WTC11 (cell line): ENCODE measurements around the gene TPM2. TPM values are rescaled to one million over a fixed set of nuclear protein-coding genes. Genes with fewer than 3 reads are reported as not detected.

Experiments
- ATAC-seq: fragments of 200-7000 bp; cut with Tn5 transposase; 2 replicates; pipeline ENCODE4 v1.10.0; 2021; ENCODE audit warnings: mild to moderate bottlenecking, moderate library complexity
- CTCF ChIA-PET: fragments of 300-600 bp; sonication (Branson Sonifier 250); formaldehyde crosslinking; loops from one replicate; lab custom pipeline; 2021; ENCODE audit warnings: antibody characterized with exemption; lab: Charles Lee
- POLR2A ChIA-PET: fragments of 350-600 bp; sonication (Branson Sonifier 250); formaldehyde crosslinking; loops from one replicate; lab custom pipeline; 2021; ENCODE audit warnings: antibody characterized with exemption; lab: Charles Lee
- DNase-seq: peaks from one replicate; pipeline ENCODE4 v3.0.0; 2021; ENCODE audit warnings: low spot score
- H3K27ac Mint-ChIP-seq: 2 replicates; pipeline ENCODE4 v1.8.0; 2021; ENCODE audit warnings: mixed read lengths
- H3K27me3 Mint-ChIP-seq: 2 replicates; pipeline ENCODE4 v1.8.0; 2021; ENCODE audit warnings: low read depth, mild to moderate bottlenecking, moderate library complexity, mixed read lengths
- H3K36me3 Mint-ChIP-seq: 2 replicates; pipeline ENCODE4 v1.8.0; 2021; ENCODE audit warnings: mixed read lengths
- H3K4me1 Mint-ChIP-seq: 2 replicates; pipeline ENCODE4 v1.8.0; 2022; ENCODE audit warnings: mixed read lengths
- H3K4me3 Mint-ChIP-seq: 2 replicates; pipeline ENCODE4 v1.8.0; 2021; ENCODE audit warnings: mild to moderate bottlenecking, moderate library complexity, mixed read lengths
- H3K9me3 Mint-ChIP-seq: 2 replicates; pipeline ENCODE4 v1.8.0; 2021; ENCODE audit warnings: mixed read lengths
- CREB1 ChIP-seq: sonication (generic); formaldehyde crosslinking; IDR thresholded peaks from 2 replicates; pipeline ENCODE4 v1.8.0; 2023; ENCODE audit warnings: mild to moderate bottlenecking, missing genetic modification reagents
- ESRRA ChIP-seq: sonication (generic); formaldehyde crosslinking; IDR thresholded peaks from 2 replicates; pipeline ENCODE4 v1.8.1; 2022; ENCODE audit warnings: mild to moderate bottlenecking, missing genetic modification reagents, borderline replicate concordance
- ETV6 ChIP-seq: sonication (generic); formaldehyde crosslinking; IDR thresholded peaks from 2 replicates; pipeline ENCODE4 v1.8.1; 2022; ENCODE audit warnings: mild to moderate bottlenecking, missing genetic modification reagents
- GTF2I ChIP-seq: fragments of 250-450 bp; sonication (Bioruptor Pico); conservative IDR thresholded peaks from 2 replicates; pipeline ENCODE4 v1.4.0; 2021; ENCODE audit warnings: mild to moderate bottlenecking
- NFYB ChIP-seq: sonication (generic); formaldehyde crosslinking; conservative IDR thresholded peaks from 2 replicates; pipeline ENCODE4 v1.8.0; 2022; ENCODE audit warnings: low read depth, missing genetic modification reagents
- NR1H2 ChIP-seq: sonication (generic); formaldehyde crosslinking; IDR thresholded peaks from 2 replicates; pipeline ENCODE4 v1.9.0; 2021; ENCODE audit warnings: mild to moderate bottlenecking, moderate library complexity, missing genetic modification reagents
- RORB ChIP-seq: fragments of 250-450 bp; sonication (Bioruptor Pico); IDR thresholded peaks from 2 replicates; pipeline ENCODE4 v1.9.0; 2021; ENCODE audit warnings: mild to moderate bottlenecking
- TCF7 ChIP-seq: sonication (generic); formaldehyde crosslinking; IDR thresholded peaks from 2 replicates; pipeline ENCODE4 v1.8.0; 2022; ENCODE audit warnings: mild to moderate bottlenecking, low read depth, missing genetic modification reagents, moderate library complexity
- ZNF317 ChIP-seq: sonication (generic); formaldehyde crosslinking; IDR thresholded peaks from 2 replicates; pipeline ENCODE4 v1.8.1; 2023; ENCODE audit warnings: low read depth, mild to moderate bottlenecking, moderate library complexity, missing genetic modification reagents, borderline replicate concordance
- ZNF416 ChIP-seq: fragments of 250-450 bp; sonication (Bioruptor Pico); IDR thresholded peaks from 2 replicates; pipeline ENCODE4 v1.9.0; 2021; ENCODE audit warnings: mild to moderate bottlenecking, inconsistent platforms
- total RNA-seq: library from RNA; stranded (reverse); gene quantifications from 3 replicates; pipeline ENCODE4 v1.2.3, GENCODE V29; 2021
- TF ChIP-seq, protein P1 (sequence below): sonication (generic); formaldehyde crosslinking; IDR thresholded peaks from 2 replicates; pipeline ENCODE4 v1.8.1; 2022; ENCODE audit warnings: low read depth, mild to moderate bottlenecking, moderate library complexity, missing genetic modification reagents, borderline replicate concordance
- TF ChIP-seq, protein P2 (sequence below): sonication (generic); formaldehyde crosslinking; conservative IDR thresholded peaks from 2 replicates; pipeline ENCODE4 v1.8.1; 2022; ENCODE audit warnings: mild to moderate bottlenecking, missing genetic modification reagents
- TF ChIP-seq, protein P3 (sequence below): sonication (generic); formaldehyde crosslinking; IDR thresholded peaks from 2 replicates; pipeline ENCODE4 v1.8.1; 2023; ENCODE audit warnings: mild to moderate bottlenecking, moderate library complexity, missing genetic modification reagents
- TF ChIP-seq, protein P4 (sequence below): sonication (generic); formaldehyde crosslinking; IDR thresholded peaks from 2 replicates; pipeline ENCODE4 v1.8.0; 2022; ENCODE audit warnings: mild to moderate bottlenecking, missing genetic modification reagents
- TF ChIP-seq, protein P5 (sequence below): fragments of 250-450 bp; sonication (Bioruptor Pico); IDR thresholded peaks from 2 replicates; pipeline ENCODE4 v1.9.0; 2021; ENCODE audit warnings: moderate library complexity, mild to moderate bottlenecking, inconsistent platforms, borderline replicate concordance
- TF ChIP-seq, protein P6 (sequence below): fragments of 250-450 bp; sonication (Bioruptor Pico); IDR thresholded peaks from 2 replicates; pipeline ENCODE4 v1.9.0; 2021; ENCODE audit warnings: mild to moderate bottlenecking
- TF ChIP-seq, protein P7 (sequence below): sonication (generic); formaldehyde crosslinking; IDR thresholded peaks from 2 replicates; pipeline ENCODE4 v1.8.0; 2023; ENCODE audit warnings: missing genetic modification reagents
- TF ChIP-seq, protein P8 (sequence below): sonication (generic); formaldehyde crosslinking; IDR thresholded peaks from 2 replicates; pipeline ENCODE4 v1.8.1; 2023; ENCODE audit warnings: mild to moderate bottlenecking, missing genetic modification reagents, moderate library complexity
- TF ChIP-seq, protein P9 (sequence below): sonication (generic); formaldehyde crosslinking; IDR thresholded peaks from 2 replicates; pipeline ENCODE4 v1.8.0; 2023; ENCODE audit warnings: mild to moderate bottlenecking, missing genetic modification reagents
- TF ChIP-seq, protein P10 (sequence below): fragments of 250-450 bp; sonication (Bioruptor Pico); IDR thresholded peaks from 2 replicates; pipeline ENCODE4 v1.9.0; 2021; ENCODE audit warnings: mild to moderate bottlenecking, borderline replicate concordance

The TPM2 gene
- total RNA-seq, 1 experiment from 2014 or later: 146 TPM

DNA sequence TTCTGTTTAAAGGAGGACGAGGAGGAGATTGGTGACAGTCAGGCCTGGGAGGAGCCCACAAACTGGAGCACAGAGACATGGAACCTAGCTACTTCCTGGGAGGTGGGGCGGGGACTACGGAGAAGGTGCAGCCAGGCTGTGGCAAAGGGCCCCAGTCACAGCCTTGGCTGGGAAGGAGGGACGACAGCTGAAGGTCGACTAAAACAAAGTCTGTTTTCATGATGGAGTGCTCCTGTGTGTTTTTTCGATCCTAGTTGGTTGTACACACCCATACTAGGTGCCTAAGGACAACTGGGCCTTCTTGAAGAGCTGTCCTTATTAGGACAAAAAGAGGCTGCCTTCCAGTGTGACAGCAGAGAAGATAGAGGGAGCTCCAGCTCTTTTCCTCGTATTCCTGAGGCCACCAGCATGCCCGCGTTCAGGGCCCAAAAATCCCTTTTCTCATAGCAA is 28.7 kb downstream of the TPM2 start:
- Mint-ChIP-seq H3K4me3 (no peak overlapping the region), H3K9me3 (no peaks in the 10 kb centered on the region), H3K36me3 (peaks cover 39% of the 10 kb centered on the region), H3K27ac (peak overlapping the region; percentile 76), H3K4me1 (peaks cover 41% of the 10 kb centered on the region)
- CTCF ChIA-PET: interaction anchor here (0.8 to 10.2 kb wide), 24 partner anchors 9 to 175 kb away, joined by 3 to 127 read pairs (median 5); partner anchors contain the start of genes CREB3, GBA2, RGP1 and TLN1
- ATAC-seq (no peak), DNase-seq (no peak)
- TF ChIP-seq, protein P1, sequence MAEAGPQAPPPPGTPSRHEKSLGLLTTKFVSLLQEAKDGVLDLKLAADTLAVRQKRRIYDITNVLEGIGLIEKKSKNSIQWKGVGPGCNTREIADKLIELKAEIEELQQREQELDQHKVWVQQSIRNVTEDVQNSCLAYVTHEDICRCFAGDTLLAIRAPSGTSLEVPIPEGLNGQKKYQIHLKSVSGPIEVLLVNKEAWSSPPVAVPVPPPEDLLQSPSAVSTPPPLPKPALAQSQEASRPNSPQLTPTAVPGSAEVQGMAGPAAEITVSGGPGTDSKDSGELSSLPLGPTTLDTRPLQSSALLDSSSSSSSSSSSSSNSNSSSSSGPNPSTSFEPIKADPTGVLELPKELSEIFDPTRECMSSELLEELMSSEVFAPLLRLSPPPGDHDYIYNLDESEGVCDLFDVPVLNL (CRISPR knock-in tag): no peak
- TF ChIP-seq, protein P2, sequence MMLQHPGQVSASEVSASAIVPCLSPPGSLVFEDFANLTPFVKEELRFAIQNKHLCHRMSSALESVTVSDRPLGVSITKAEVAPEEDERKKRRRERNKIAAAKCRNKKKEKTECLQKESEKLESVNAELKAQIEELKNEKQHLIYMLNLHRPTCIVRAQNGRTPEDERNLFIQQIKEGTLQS: no peak
- TF ChIP-seq, protein P3, sequence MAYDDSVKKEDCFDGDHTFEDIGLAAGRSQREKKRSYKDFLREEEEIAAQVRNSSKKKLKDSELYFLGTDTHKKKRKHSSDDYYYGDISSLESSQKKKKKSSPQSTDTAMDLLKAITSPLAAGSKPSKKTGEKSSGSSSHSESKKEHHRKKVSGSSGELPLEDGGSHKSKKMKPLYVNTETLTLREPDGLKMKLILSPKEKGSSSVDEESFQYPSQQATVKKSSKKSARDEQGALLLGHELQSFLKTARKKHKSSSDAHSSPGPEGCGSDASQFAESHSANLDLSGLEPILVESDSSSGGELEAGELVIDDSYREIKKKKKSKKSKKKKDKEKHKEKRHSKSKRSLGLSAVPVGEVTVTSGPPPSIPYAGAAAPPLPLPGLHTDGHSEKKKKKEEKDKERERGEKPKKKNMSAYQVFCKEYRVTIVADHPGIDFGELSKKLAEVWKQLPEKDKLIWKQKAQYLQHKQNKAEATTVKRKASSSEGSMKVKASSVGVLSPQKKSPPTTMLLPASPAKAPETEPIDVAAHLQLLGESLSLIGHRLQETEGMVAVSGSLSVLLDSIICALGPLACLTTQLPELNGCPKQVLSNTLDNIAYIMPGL: no peak
- TF ChIP-seq NR1H2 (CRISPR knock-in tag) (no peak), ZNF317 (CRISPR knock-in tag) (no peak), ESRRA (CRISPR knock-in tag) (no peak), GTF2I (CRISPR knock-in tag) (no peak), NFYB (CRISPR knock-in tag) (no peak), ZNF416 (CRISPR knock-in tag) (no peak), CREB1 (CRISPR knock-in tag) (no peak), ETV6 (CRISPR knock-in tag) (no peak), RORB (no peak), TCF7 (CRISPR knock-in tag) (no peak)
- TF ChIP-seq, protein P4, sequence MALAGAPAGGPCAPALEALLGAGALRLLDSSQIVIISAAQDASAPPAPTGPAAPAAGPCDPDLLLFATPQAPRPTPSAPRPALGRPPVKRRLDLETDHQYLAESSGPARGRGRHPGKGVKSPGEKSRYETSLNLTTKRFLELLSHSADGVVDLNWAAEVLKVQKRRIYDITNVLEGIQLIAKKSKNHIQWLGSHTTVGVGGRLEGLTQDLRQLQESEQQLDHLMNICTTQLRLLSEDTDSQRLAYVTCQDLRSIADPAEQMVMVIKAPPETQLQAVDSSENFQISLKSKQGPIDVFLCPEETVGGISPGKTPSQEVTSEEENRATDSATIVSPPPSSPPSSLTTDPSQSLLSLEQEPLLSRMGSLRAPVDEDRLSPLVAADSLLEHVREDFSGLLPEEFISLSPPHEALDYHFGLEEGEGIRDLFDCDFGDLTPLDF (CRISPR knock-in tag): no peak
- TF ChIP-seq, protein P5, sequence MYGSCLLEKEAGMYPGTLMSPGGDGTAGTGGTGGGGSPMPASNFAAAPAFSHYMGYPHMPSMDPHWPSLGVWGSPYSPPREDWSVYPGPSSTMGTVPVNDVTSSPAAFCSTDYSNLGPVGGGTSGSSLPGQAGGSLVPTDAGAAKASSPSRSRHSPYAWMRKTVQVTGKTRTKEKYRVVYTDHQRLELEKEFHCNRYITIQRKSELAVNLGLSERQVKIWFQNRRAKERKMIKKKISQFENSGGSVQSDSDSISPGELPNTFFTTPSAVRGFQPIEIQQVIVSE (CRISPR knock-in tag): no peak
- TF ChIP-seq, protein P6, sequence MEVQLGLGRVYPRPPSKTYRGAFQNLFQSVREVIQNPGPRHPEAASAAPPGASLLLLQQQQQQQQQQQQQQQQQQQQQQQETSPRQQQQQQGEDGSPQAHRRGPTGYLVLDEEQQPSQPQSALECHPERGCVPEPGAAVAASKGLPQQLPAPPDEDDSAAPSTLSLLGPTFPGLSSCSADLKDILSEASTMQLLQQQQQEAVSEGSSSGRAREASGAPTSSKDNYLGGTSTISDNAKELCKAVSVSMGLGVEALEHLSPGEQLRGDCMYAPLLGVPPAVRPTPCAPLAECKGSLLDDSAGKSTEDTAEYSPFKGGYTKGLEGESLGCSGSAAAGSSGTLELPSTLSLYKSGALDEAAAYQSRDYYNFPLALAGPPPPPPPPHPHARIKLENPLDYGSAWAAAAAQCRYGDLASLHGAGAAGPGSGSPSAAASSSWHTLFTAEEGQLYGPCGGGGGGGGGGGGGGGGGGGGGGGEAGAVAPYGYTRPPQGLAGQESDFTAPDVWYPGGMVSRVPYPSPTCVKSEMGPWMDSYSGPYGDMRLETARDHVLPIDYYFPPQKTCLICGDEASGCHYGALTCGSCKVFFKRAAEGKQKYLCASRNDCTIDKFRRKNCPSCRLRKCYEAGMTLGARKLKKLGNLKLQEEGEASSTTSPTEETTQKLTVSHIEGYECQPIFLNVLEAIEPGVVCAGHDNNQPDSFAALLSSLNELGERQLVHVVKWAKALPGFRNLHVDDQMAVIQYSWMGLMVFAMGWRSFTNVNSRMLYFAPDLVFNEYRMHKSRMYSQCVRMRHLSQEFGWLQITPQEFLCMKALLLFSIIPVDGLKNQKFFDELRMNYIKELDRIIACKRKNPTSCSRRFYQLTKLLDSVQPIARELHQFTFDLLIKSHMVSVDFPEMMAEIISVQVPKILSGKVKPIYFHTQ: no peak
- TF ChIP-seq, protein P7, sequence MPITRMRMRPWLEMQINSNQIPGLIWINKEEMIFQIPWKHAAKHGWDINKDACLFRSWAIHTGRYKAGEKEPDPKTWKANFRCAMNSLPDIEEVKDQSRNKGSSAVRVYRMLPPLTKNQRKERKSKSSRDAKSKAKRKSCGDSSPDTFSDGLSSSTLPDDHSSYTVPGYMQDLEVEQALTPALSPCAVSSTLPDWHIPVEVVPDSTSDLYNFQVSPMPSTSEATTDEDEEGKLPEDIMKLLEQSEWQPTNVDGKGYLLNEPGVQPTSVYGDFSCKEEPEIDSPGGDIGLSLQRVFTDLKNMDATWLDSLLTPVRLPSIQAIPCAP (CRISPR knock-in tag): no peak
- TF ChIP-seq, protein P8, sequence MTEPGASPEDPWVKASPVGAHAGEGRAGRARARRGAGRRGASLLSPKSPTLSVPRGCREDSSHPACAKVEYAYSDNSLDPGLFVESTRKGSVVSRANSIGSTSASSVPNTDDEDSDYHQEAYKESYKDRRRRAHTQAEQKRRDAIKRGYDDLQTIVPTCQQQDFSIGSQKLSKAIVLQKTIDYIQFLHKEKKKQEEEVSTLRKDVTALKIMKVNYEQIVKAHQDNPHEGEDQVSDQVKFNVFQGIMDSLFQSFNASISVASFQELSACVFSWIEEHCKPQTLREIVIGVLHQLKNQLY (CRISPR knock-in tag): no peak
- TF ChIP-seq, protein P9, sequence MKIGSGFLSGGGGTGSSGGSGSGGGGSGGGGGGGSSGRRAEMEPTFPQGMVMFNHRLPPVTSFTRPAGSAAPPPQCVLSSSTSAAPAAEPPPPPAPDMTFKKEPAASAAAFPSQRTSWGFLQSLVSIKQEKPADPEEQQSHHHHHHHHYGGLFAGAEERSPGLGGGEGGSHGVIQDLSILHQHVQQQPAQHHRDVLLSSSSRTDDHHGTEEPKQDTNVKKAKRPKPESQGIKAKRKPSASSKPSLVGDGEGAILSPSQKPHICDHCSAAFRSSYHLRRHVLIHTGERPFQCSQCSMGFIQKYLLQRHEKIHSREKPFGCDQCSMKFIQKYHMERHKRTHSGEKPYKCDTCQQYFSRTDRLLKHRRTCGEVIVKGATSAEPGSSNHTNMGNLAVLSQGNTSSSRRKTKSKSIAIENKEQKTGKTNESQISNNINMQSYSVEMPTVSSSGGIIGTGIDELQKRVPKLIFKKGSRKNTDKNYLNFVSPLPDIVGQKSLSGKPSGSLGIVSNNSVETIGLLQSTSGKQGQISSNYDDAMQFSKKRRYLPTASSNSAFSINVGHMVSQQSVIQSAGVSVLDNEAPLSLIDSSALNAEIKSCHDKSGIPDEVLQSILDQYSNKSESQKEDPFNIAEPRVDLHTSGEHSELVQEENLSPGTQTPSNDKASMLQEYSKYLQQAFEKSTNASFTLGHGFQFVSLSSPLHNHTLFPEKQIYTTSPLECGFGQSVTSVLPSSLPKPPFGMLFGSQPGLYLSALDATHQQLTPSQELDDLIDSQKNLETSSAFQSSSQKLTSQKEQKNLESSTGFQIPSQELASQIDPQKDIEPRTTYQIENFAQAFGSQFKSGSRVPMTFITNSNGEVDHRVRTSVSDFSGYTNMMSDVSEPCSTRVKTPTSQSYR: no peak
- TF ChIP-seq, protein P10, sequence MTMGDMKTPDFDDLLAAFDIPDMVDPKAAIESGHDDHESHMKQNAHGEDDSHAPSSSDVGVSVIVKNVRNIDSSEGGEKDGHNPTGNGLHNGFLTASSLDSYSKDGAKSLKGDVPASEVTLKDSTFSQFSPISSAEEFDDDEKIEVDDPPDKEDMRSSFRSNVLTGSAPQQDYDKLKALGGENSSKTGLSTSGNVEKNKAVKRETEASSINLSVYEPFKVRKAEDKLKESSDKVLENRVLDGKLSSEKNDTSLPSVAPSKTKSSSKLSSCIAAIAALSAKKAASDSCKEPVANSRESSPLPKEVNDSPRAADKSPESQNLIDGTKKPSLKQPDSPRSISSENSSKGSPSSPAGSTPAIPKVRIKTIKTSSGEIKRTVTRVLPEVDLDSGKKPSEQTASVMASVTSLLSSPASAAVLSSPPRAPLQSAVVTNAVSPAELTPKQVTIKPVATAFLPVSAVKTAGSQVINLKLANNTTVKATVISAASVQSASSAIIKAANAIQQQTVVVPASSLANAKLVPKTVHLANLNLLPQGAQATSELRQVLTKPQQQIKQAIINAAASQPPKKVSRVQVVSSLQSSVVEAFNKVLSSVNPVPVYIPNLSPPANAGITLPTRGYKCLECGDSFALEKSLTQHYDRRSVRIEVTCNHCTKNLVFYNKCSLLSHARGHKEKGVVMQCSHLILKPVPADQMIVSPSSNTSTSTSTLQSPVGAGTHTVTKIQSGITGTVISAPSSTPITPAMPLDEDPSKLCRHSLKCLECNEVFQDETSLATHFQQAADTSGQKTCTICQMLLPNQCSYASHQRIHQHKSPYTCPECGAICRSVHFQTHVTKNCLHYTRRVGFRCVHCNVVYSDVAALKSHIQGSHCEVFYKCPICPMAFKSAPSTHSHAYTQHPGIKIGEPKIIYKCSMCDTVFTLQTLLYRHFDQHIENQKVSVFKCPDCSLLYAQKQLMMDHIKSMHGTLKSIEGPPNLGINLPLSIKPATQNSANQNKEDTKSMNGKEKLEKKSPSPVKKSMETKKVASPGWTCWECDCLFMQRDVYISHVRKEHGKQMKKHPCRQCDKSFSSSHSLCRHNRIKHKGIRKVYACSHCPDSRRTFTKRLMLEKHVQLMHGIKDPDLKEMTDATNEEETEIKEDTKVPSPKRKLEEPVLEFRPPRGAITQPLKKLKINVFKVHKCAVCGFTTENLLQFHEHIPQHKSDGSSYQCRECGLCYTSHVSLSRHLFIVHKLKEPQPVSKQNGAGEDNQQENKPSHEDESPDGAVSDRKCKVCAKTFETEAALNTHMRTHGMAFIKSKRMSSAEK (CRISPR knock-in tag): no peak
- TF ChIP-seq, all 79 proteins: peak for 0
- peaks cover 20% of the 10 kb centered on the region for H3K27me3 Mint-ChIP-seq
- POLR2A ChIA-PET: interaction anchor here (1.0 to 6.8 kb wide), 5 partner anchors 20 to 70 kb away, joined by 4 to 38 read pairs (median 8); partner anchors contain the start of genes CREB3, TLN1 and TPM2
